Measurements from ENCODE around the gene NAT10. TPM values are rescaled to one million over a fixed set of nuclear protein-coding genes. Genes with fewer than 3 reads are reported as not detected.

Gene NAT10
- total RNA-seq, 1 experiment from 2014 or later, result 103 TPM

DNA sequence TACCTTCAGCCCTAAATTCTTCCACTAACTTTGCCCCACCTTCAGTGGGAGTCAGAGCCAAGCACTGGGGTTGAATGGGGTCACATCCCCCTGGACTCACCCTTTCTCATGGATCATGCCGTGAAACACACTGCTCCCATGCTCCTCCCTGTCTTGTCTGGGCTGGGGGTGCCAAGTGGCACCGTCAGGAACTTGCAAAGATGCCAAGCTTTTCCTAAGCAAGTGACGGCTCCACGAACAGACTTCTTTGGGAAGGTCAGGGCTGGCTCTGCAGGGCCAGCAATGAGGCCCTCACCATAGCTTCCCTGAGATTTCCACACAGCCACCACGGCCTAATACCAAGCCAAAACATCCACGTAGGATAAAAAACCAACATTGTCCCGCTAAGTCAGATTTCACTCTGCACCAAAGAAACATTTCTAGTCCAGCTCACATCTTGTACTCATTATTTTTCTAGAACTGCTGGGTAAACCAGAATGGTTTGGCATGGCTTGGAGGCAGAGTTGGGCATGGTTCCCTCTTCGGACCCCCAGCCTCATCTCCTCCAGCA is 76.5 kb downstream of the NAT10 start:
- no peak overlapping the region for H2AFZ ChIP-seq (ENCODE audit: low read length)
- H2BK15ac ChIP-seq (ENCODE audit: low read depth, low read length), result no peak overlapping the region
- no peak overlapping the region; the same call in 1 of the 2 replicates for H3K14ac ChIP-seq (ENCODE audit: insufficient read depth, low read length)
- H2BK12ac ChIP-seq (ENCODE audit: insufficient read length, low read depth, low read length), result no peak overlapping the region
- no peak overlapping the region for H3K23ac ChIP-seq (ENCODE audit: insufficient read length, low read depth, low read length)
- Mint-ChIP-seq H3K4me1 (peaks cover 21% of the 10 kb centered on the region in 2 experiments), H3K27me3 (ENCODE audit: low read depth) (no peaks in the 10 kb centered on the region; the same call in 1 of the 2 replicates), H3K27ac (no peak overlapping the region), H3K36me3 (ENCODE audit: insufficient read depth in 1 of 3, low read depth in 3 of 3) (no peaks in the 10 kb centered on the region), H3K4me3 (no peak overlapping the region), H3K9me3 (no peaks in the 10 kb centered on the region)
- peaks cover 2% of the 10 kb centered on the region for H3K23me2 ChIP-seq (ENCODE audit: insufficient read length, low read depth, low read length, poor library complexity, severe bottlenecking)
- no peak overlapping the region for H4K5ac ChIP-seq (ENCODE audit: insufficient read length, low read depth, low read length)
- no peak overlapping the region for H3K18ac ChIP-seq (ENCODE audit: insufficient read length, low read depth, low read length)
- no peak overlapping the region for H3T11ph ChIP-seq (ENCODE audit: low read length)
- no peak overlapping the region for H2BK20ac ChIP-seq (ENCODE audit: low read depth, low read length, poor library complexity, severe bottlenecking)
- peaks cover 2% of the 10 kb centered on the region; the same call in 1 of the 2 replicates for H3K4me1 ChIP-seq (ENCODE audit: insufficient read depth, low read length)
- no peak overlapping the region for H3K4ac ChIP-seq (ENCODE audit: low read depth, low read length)
- no peak overlapping the region for H3K4me2 ChIP-seq (ENCODE audit: insufficient read depth, insufficient read length, low read length)
- no peak overlapping the region for H4K8ac ChIP-seq (replicated peaks; ENCODE audit: insufficient read length, low read depth, low read length)
- H3K9me3 ChIP-seq (ENCODE audit: control insufficient read depth, low read depth, low read length), result no peaks in the 10 kb centered on the region
- no peak overlapping the region for H3K27ac ChIP-seq (ENCODE audit: insufficient read length, low read depth, low read length)
- H4K91ac ChIP-seq (ENCODE audit: insufficient read length, low read depth, low read length), result no peak overlapping the region
- H3K27me3 ChIP-seq (ENCODE audit: insufficient read depth, low read length), result no peaks in the 10 kb centered on the region
- DNase-seq, result no peak
- no peak overlapping the region for H3K56ac ChIP-seq (ENCODE audit: insufficient read length, low read depth, low read length)
- H3K79me1 ChIP-seq (ENCODE audit: insufficient read depth, low read depth, low read length, poor library complexity, severe bottlenecking), result no peaks in the 10 kb centered on the region
- no peak overlapping the region for H2AK5ac ChIP-seq (ENCODE audit: insufficient read length, low read length)
- WGBS (ENCODE audit: extremely low coverage, insufficient read length, low lambda C conversion rate), result no CpG with 5 or more reads among the region's 8 CpGs
- no peak overlapping the region for H2BK5ac ChIP-seq (ENCODE audit: insufficient read length, low read length)
- H4K20me1 ChIP-seq (ENCODE audit: control insufficient read depth, insufficient read depth, insufficient read length), result no peaks in the 10 kb centered on the region
- TF ChIP-seq, protein P1, sequence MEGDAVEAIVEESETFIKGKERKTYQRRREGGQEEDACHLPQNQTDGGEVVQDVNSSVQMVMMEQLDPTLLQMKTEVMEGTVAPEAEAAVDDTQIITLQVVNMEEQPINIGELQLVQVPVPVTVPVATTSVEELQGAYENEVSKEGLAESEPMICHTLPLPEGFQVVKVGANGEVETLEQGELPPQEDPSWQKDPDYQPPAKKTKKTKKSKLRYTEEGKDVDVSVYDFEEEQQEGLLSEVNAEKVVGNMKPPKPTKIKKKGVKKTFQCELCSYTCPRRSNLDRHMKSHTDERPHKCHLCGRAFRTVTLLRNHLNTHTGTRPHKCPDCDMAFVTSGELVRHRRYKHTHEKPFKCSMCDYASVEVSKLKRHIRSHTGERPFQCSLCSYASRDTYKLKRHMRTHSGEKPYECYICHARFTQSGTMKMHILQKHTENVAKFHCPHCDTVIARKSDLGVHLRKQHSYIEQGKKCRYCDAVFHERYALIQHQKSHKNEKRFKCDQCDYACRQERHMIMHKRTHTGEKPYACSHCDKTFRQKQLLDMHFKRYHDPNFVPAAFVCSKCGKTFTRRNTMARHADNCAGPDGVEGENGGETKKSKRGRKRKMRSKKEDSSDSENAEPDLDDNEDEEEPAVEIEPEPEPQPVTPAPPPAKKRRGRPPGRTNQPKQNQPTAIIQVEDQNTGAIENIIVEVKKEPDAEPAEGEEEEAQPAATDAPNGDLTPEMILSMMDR (conservative IDR thresholded peaks at IDR 0.05), result no peak
- no peak overlapping the region for H3K9ac ChIP-seq (ENCODE audit: extremely low read depth, insufficient read length, low read length)
- H2BK120ac ChIP-seq (ENCODE audit: low read depth, low read length, poor library complexity, severe bottlenecking), result no peak overlapping the region
- no peaks in the 10 kb centered on the region for H3K79me2 ChIP-seq (ENCODE audit: insufficient read depth, low read length)

Data from H9 (cell line).